ENCODE data around the gene SUPT20HL1. TPM values are rescaled to one million over a fixed set of nuclear protein-coding genes. Genes with fewer than 3 reads are reported as not detected.
"Not testable (repeated sequence)": the region's sequence is repeated elsewhere in the genome, so short reads cannot be mapped to it uniquely, and the experiment has no call there.

SUPT20HL1 gene
- total RNA-seq, 4 donors from 2014 or later, result not detected

DNA sequence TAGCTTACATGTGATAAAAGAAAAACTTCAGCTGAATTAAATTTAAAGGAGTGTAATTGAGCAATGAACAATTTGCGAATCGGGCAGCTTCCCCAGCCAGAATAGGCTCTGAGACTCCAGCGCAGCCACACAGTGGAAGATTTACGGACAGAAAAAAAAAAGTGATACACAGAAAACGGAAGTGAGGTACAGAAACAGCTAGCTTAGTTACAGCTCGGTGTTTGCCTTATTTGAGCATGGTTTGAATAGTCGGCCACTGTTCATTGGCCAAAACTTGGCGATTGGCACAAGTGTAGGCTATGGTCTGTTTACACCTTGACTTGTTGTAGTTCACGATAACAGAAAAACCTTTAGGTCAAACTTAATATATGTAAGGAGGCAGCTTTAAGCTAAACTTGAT is 16.7 kb upstream of the SUPT20HL1 start:
- no peaks in the 10 kb centered on the region for H3K27me3 ChIP-seq
- H3K4me1 ChIP-seq, result no peaks in the 10 kb centered on the region
- no peaks in the 10 kb centered on the region for H3K9me3 ChIP-seq
- H3K36me3 ChIP-seq, result no peaks in the 10 kb centered on the region
- H3K27ac ChIP-seq, result no peak overlapping the region
- TF ChIP-seq CTCF (IDR thresholded peaks at IDR 0.05), result no peak
- no peak for TF ChIP-seq POLR2A (IDR thresholded peaks at IDR 0.05)
- 79 to 89% methylated on average over 9 of the region's 9 CpGs for WGBS, 2 donors
- no peak overlapping the region for H3K4me3 ChIP-seq (replicated peaks in 1 of 3)
- intact Hi-C loops (cut with DNase I), result no loop called here
- no peak for DNase-seq

- intact Hi-C loops (cut with DNase I), result no loop called here
- WGBS, 2 donors, result 69 to 80% methylated on average over 1 of the region's 1 CpG
- no peak for DNase-seq
- Histone ChIP-seq H3K27ac (no peak overlapping the region), H3K27me3 (no peaks in the 10 kb centered on the region), H3K36me3 (no peaks in the 10 kb centered on the region), H3K9me3 (no peaks in the 10 kb centered on the region), H3K4me1 (no peaks in the 10 kb centered on the region), H3K4me3 (replicated peaks in 1 of 3) (no peak overlapping the region)
- no peak for TF ChIP-seq CTCF (IDR thresholded peaks at IDR 0.05)
- no peak for TF ChIP-seq POLR2A (IDR thresholded peaks at IDR 0.05)
Measured at GRCh38 chrX:24347881-24348280, 12.6 kb upstream of the SUPT20HL1 start.

DNA sequence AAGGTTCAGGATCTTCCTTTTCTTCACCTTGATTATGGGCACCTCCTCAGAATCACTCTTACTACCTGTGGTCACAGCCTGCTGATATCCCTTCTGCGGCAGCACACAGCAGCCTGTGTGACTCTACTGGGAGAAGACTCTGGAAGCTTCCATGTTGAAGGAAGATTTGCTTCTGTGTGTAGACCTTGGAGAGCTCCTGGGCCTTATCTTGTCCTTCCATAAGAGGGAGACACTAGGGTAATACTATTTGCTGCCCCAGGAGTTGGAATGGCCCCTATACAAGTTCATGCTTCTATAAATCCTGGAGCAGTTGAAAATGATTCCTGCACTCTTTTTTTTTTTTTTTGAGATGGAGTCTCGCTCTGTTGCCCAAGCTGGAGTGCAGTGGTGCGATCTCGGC is 10.2 kb upstream of the SUPT20HL1 start:
- intact Hi-C loops (cut with DNase I), result no loop called here
- no peak for TF ChIP-seq POLR2A (IDR thresholded peaks at IDR 0.05)
- no peak for TF ChIP-seq CTCF (IDR thresholded peaks at IDR 0.05)
- Histone ChIP-seq H3K27ac (no peak overlapping the region), H3K4me3 (replicated peaks in 1 of 3) (no peak overlapping the region), H3K4me1 (no peaks in the 10 kb centered on the region), H3K9me3 (no peaks in the 10 kb centered on the region), H3K27me3 (no peaks in the 10 kb centered on the region), H3K36me3 (no peaks in the 10 kb centered on the region)
- 90 to 92% methylated on average over 4 of the region's 4 CpGs for WGBS, 2 donors
- no peak for DNase-seq

- no peak for TF ChIP-seq CTCF (IDR thresholded peaks at IDR 0.05)
- no peak for TF ChIP-seq POLR2A (IDR thresholded peaks at IDR 0.05)
- WGBS, 2 donors, result 90 to 95% methylated on average over 6 to 8 of the region's 8 CpGs
- H3K36me3 ChIP-seq, result no peaks in the 10 kb centered on the region
- H3K27ac ChIP-seq, result no peak overlapping the region
- no peaks in the 10 kb centered on the region for H3K9me3 ChIP-seq
- no peaks in the 10 kb centered on the region for H3K4me1 ChIP-seq
- H3K27me3 ChIP-seq, result no peaks in the 10 kb centered on the region
- H3K4me3 ChIP-seq (replicated peaks in 1 of 3), result no peak overlapping the region
- intact Hi-C loops (cut with DNase I), result no loop called here
- DNase-seq, result no peak
Measured at GRCh38 chrX:24355095-24355494, 5.3 kb upstream of the SUPT20HL1 start.

- intact Hi-C loops (cut with DNase I), result no loop called here
- Histone ChIP-seq H3K27me3 (no peaks in the 10 kb centered on the region), H3K36me3 (no peaks in the 10 kb centered on the region), H3K9me3 (no peaks in the 10 kb centered on the region), H3K4me1 (no peaks in the 10 kb centered on the region), H3K27ac (no peak overlapping the region), H3K4me3 (replicated peaks in 1 of 3) (no peak overlapping the region)
- no peak for TF ChIP-seq CTCF (IDR thresholded peaks at IDR 0.05)
- no peak for DNase-seq
Measured at GRCh38 chrX:24357106-24357505, 3.3 kb upstream of the SUPT20HL1 start.

DNA sequence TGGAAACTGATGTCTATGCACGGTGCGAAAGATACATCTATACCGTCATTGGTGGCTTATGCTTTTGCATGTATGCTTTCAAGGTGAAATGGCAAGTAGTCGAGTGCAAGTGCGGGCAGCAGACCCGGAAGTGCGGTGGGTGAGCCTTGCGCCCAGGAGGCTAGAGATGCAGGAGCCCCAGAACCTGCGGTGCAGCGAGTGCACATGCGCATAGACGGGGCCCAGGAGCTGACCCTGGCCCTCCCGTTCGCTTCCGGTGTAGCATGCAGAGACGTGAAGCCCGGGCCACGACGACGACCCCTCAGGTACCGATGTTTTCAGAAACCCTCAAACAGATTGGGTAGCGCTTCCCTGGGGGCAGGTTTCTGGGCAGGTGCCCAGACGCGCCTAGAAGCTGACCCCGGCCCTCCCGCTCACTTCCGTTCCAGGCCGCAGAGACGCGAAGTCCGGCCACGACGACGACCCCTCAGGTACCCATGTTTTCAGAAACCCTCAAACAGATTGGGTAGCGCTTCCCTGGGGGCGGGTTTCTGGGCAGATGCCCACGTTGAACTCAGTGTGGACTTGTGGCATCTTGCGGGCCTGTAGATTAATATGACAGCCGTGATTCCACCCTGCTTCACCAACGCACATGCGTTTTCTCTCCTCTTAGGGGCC is 1.8 kb downstream of the SUPT20HL1 start:
- intact Hi-C loops (cut with DNase I); H3K27ac ChIP-seq; H3K4me1 ChIP-seq; H3K4me3 ChIP-seq (replicated peaks in 1 of 3); H3K9me3 ChIP-seq; H3K27me3 ChIP-seq; H3K36me3 ChIP-seq; DNase-seq: not testable (repeated sequence)
- 97 to 99% methylated on average over 6 to 10 of the region's 41 CpGs for WGBS, 2 donors

DNA sequence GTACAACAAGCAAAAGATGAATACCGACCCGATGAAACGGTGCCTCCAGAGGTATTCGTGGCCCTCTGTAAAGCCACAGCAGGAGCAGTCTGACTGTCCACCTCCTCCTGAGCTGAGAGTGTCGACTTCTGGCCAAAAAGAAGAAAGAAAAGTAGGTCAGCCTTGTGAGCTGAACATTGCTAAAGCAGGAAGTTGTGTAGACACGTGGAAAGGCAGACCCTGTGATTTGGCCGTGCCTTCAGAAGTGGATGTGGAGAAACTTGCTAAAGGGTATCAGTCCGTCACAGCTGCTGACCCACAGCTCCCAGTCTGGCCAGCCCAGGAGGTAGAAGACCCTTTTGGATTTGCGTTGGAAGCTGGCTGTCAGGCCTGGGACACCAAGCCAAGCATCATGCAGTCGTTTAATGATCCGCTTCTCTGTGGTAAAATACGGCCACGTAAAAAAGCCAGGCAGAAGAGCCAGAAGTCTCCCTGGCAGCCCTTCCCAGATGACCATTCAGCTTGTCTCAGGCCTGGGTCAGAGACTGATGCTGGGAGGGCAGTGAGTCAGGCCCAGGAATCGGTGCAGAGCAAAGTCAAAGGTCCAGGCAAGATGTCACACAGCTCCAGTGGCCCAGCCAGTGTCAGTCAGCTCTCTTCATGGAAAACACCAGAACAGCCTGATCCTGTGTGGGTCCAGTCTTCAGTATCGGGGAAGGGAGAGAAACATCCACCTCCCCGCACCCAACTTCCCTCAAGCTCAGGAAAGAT is 3.2 kb downstream of the SUPT20HL1 start:
- intact Hi-C loops (cut with DNase I); H3K27me3 ChIP-seq; H3K4me3 ChIP-seq (replicated peaks in 1 of 3); H3K36me3 ChIP-seq; H3K4me1 ChIP-seq; DNase-seq; H3K27ac ChIP-seq; H3K9me3 ChIP-seq: not testable (repeated sequence)
- 40 to 83% methylated on average over 1 to 11 of the region's 16 CpGs for WGBS, 2 donors
